CD4-positive, alpha-beta T cell treated with Interferon alpha-2 for 1 hour (primary cell): ENCODE data around the gene SCN9A.
A peak's percentile ranks its signal among the peaks of the same experiment; 100 is the strongest.

Experiments used
- DNase-seq, 2 donors: peaks; one replicate each; pipeline ENCODE4 v3.0.0-alpha.2; 2020 to 2022

Gene SCN9A

DNA sequence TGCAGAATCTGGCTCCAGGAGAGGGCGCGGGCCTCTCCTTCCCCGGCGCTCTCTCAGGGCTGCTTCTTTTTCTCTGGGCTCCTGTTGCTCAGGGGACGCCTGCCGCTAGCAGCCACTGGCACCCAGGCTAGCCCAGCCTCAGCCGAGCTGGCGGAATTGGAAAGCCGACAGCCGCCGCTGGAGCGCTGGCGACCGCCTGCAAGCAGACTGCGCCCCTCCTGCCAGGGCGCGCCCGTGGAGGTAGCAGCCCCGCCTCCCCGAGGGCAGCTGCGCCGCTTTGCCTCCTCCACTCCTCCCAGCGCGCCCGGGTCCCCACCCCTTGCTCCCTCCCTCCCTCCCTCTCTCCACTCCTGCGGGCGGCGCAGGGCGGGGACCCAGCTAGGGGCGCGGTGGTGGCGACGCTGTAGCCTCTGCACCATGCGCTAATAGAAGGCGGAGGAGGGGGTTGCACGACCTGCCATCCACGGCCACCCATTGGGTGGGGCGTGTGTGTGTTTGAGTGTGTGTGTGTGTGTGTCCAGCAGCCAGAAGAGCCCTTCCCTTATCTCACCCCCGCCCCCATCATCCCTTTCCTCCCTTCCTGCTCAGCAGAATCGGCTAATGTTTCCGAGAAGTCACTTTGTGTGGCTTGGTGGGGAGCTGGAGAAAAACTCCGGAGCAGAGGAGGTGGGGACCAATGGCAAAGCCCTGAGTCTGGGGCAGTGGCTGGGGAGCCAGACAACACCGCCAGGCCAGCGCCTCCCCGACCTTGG is at the start of gene SCN9A:
TSS of gene SCN9A (minus strand) at position 209 of the 752 bp plus-strand sequence. CDS start 64,188 bp downstream, outside the sequence.
- peak in 1 of 2 donors; percentile 15 for DNase-seq

DNA sequence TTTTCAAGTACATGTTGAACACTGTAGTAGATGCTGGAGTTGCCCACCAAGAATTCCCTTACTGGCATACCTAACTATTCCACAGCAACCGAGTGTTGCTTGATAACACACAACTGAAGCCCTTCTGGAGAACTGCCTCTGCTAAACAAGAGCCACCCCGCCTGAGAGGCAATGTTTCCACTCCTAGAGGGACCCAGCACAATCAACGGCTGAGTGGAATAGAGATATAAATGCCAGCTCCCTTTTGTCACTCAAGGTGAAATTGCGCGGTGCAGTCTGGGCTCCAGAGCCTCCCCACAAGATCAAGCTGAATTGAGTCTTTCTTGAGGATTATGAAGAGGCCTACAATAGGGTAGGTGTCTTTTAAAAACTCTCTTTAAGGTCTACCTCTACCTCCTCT is 49.1 kb upstream of the SCN9A start:
- no peak for DNase-seq

DNA sequence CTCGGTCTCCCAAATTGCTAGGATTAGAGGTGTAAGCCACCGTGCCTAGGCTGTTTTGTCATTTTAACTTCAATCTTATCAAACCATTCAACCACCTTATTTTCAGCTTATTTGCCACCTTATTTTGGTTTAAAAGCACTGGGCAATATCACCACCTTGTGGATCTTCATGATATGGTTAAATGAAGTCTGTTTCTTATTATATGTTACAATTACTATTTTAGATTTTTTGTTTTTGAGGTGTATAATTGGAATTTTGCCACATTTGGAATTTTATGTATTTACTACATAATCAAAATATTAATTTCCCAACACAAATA is 43.8 kb upstream of the SCN9A start:
- no peak for DNase-seq

DNA sequence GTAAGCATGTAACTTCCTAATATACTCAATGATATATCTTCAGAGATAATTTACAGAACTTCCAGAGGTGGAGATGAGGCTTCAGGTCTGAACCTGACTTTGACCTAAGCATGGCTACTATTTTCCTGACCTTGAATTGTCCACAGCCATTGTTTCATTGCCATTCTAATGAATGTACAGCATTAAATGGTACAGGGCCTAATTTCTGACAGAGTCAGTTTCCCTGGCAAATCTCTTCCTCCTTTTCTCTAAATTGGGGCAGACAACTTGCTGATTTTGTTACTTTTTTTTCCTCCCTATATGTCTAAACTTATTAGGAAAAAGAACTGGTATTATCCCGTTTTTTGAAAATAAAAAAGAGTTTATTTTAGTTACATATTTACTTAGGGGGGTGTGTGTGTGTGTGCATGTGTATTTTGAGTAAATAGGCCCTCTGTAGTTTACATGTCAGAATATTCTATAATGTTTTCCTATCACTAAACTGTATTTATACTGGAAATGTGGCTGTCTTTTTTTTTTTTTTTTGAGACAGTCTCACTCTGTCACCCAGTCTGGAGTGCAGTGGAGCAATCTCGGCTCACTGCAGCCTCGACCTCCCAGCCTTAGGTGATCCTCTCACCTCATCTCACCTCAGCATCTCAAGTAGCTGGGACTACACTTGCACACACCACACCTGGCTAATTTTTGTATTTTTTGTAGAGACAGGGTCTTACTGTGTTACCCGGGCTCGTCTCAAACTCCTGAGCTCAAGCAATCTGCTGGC is 43.3 kb upstream of the SCN9A start:
- DNase-seq, result no peak

DNA sequence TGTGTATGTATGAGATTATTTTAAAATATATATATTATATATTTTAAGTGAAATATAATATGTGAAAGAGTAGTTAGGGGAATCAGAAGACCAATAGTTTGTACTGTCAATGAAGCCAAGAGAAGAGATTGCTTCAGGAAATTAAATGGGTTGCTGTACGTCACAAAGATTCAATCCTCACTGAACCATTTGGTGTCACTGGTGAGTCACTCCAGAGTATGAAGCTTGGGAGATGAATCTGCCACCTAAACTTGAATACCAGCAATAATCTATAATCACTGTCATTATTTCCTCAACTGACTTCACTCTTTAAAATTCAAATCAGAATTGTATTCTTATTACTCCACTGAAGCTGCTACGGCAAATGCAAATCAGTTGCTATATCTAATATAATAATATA is 41.9 kb upstream of the SCN9A start:
- DNase-seq, result no peak

DNA sequence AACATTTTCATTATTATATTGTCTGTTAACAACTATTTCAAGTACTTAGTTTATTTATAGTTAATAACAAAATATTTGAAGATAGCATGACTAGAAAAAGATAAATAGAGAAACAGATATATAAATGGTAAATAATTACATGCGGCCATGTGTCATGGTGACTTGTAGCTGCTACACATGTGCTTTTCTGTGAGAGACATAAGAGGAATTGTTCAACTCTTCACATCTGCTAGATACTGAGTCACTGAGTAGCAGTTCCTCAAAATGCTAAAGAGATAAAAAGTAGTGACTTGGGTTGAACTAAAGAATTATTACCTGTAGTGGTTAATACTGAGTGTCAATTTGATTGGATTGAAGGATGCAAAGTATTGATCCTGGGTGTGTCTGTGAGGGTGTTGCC is 37.5 kb upstream of the SCN9A start:
- no peak for DNase-seq

DNA sequence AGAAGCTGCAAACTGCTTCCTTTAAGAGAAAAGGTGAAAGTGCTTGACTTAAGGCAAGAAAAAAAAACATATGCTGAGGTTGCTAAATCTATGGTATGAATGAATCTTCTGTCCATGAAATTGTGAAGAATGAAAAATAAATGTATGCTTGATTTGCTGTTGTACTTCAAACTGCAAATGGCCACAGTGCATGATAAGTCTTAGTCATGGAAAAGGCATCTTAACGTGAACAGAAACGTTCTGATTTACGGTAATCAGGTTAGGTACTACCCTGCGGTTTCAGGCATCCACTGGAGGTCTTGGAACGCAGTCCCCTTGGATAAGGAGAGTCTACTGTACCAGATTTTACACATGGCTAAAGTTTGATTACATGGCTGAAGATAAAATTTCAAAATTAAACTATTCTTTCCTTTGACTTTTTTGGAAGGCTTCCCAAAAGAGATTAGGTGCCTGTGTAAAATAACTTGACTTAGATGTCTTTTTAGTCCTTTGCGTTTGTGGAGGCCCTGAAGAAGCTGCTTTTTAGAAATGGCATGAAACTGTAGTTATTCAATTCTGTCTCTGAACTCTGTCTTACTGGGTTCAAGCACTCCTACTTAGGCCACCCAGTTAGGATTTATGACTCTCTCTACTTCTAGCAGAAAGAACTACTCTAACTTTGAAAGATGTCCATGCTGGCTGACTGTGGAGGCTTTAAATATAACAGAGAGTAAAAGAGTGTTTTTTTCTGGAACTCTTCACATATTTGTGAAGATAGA is 35.9 kb upstream of the SCN9A start:
- no peak for DNase-seq

DNA sequence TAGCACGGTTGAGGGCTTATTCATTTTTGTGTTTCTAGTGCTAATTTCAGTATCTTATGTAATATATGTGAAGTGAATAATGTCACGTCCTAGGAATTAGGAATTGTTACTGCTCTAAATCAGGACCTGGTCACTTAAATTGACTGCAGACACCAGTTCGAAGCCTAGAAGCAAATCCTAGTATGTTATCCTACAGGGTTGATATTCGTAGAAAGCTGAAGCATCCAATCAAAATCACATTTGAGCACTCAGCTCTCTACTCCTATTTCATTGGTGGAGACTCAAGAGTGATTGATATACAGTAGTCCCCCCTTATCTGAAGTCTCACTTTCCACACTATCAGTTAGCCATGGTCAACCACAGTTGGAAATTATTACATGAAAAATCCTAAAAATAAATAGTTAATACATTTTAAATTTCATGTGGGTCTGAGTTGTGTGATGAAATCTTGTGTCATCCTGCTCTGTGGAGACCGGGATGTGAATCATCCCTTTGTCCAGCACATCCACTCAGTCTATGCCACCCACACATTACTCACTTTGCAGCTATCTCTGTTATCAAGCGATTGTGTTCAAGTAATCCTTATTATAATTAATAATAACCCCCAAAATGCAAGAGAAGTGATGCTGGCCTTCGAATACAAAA is 35.2 kb upstream of the SCN9A start:
- DNase-seq, result no peak

DNA sequence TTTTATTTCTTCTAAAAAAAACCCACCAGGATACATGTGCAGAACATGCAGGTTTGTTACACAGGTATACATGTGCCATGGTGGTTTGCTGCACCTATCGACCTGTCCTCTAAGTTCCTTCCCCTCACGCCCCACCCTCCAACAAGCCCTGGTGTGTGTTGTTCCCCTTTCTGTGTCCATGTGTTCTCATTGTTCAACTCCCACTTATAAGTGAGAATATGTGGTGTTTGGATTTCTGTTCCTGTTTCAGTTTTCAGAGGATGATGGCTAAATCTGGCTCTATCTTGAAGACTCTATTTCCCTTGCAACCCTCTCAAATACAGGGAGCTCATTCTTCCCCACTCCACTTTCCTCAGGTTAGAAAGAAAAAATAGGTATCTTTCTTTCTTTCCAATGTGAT is 32.0 kb upstream of the SCN9A start:
- DNase-seq, result peak in 1 of 2 donors; percentile 1

DNA sequence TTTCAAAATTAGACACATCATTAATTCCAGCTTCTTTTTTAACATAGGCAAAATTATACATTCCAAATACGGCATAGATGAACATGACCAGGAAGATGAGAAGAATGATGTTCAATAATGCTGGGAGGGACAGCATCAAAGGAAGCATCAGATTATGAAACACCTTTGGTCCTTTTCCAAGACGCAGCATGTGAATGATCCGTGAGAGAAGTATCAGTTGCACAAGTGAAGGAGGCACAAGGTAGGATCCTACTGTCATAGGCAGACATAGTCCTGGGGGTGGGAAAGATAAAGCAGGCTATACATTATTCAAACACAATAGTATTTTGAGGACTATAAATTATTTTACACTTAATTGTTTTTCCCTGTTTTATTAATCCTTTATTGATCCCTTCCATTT is 30.6 kb upstream of the SCN9A start:
- no peak for DNase-seq

DNA sequence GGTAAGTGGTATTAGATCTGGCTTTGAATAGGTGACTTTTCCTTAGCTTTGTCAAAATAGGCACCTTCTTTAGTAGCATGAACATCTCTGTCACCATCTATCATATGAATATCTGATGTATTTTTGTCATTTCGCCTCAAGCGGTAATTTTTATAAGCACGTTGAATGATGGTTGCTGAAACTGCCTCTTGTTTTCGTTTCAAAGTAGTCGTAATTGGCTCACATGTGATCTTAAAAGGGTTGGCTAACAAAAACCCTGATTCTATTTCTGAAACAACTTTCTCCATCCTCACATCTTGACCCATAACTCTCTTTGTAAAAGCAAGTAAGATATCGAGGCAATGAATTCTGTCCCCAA is 29.8 kb upstream of the SCN9A start:
- DNase-seq, result no peak

DNA sequence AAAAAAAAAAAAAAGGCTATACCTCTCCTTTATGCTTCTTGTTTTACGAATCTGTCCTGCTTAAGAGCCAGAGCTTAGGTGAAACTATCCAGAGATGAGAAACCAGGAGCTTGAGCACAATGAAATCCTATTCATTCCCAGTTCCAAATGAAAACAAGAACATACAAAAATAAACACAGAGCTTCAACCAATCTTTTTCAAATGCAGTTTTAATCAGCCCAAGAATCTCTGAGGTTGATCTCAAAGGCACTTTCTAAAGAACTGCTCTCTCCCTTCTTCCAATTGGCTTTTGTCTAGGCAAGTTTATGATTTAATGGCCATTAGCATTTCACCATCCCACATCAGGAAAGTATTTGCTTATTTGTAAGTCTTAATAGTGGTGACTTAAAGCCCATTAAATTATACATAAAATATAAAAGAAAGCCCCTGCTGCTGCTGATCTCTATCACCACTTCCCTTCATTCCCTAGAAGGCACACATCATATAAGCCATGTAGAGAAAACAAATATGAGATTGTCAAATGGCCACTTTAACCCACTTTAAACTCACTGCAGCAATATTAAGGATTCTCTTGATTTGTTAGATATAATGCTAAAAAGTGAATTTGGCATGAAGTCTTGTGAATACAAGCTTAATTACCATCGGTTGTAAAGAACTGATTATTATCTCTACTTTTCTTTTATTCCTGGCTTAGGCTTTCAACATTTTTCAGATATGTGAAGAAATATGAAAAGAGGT is 29.3 kb upstream of the SCN9A start:
- DNase-seq, result no peak

DNA sequence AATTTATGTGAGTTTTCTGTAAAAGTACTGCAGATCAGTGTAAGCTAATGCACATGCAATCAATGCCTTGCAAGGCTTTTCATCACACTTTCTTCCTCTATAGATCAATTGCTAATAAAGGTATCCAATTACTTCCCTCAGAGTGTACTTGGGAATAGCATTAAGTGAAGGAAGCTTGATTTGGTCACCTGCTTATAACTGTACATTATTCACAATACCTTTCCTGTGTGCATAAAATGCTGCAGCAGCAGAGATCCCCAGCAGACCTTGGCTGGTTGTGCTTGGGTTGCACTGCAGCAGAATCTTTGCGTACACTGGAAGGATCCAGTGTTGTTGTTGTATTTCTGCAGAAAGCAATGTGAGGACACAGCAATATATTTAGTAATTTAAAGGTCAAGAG is 18.5 kb upstream of the SCN9A start:
- no peak for DNase-seq

DNA sequence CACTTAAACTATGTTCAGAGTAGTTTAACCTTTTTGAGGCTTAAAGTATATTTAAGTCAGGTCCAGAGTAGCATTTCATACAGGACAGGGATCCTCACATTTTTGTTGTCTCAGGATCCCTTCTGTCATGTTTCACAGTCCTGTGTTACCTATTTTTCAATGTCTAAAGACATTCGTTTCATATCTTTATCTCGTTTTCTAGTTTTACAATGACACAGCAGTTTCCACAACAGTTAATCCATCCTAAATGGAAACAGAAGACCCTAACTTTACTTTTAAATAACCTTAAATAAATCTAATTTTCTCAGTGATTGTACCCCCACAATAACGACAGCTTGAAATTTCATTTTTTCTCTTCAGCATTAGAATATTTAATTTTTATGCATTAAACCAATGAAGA is 17.3 kb upstream of the SCN9A start:
- DNase-seq, result no peak

DNA sequence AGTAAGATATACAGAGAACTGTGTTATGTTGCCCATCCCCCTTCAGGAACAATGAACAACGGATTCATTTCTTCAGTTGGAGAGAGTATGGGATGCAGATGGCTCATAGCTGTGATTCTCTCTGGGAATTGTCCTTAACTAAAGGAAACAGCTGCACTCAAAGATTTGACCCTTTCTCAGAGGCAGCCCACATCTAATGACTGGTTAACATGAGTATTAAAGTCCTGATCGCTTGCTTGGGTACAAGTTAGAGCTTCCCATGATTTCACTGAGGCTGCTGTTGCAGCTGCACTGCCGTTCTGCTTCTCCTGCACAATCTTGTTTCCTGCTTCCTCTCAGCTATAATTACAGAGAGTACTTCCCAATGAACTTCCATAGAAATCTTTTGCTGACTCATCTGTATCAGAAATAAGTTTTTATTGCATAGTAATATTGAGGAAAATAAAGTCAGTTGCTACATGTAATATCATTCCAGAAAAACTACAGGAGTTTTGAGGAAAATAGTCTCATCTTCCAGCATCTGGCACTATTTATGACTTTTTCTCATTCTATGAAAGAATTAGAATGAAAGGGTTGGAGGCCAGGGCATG is 12.8 kb upstream of the SCN9A start:
- DNase-seq, result no peak

DNA sequence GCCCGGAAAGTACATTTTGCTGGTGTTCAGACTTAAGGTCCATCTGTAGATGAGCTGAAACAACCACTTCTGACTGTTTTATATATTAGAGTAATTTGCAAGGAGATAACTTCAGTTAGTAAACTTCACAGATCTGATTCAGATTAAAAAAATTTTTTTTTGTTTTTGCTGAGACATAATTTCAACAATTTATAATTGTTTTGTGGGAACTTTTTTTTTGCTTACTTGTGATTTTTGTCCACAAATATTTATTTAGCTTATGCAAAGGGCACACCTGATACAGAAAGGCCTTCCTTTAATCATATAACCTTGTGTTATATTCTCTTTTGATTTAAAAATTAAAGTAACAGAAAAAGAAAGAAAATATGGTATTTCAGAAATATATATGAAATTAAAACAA is 9.6 kb upstream of the SCN9A start:
- no peak for DNase-seq

DNA sequence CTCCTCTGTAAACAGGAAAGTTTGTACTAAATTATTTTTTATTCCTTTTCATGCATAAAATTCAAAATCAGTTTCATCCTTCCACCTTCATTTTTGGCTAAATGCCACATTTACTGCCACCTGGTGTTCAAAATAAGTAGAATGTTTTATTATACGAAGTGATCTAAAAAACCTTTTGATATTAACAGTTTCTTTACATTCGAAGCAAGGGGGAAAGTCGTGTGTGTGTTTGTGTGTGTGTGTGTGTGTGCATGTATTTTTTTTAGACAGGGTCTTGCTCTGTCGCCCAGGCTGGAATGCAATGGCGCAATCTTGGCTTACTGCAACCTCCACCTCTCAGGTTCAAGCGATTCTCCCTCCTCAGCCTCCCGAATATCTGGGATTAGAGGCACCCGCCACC is 9.0 kb upstream of the SCN9A start:
- DNase-seq, result no peak

DNA sequence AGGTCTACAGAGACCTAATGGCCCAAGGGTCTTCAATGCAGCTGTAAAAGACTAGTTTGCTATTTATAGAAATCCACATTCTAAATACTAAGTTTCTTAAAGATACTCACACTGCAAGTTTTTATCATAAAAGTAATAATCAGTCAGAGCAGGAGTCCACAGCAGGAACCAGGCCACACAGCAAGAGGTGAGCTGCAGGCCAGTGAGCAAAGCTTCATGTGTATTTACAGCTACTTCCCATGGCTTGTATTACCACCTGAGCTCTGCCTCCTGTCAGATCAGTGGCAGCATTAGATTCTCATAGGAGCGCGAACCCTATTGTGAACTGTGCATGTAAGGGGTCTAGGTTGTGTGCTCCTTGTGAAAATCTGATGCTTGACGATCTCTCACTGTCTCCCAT is 6.7 kb upstream of the SCN9A start:
- DNase-seq, result no peak

DNA sequence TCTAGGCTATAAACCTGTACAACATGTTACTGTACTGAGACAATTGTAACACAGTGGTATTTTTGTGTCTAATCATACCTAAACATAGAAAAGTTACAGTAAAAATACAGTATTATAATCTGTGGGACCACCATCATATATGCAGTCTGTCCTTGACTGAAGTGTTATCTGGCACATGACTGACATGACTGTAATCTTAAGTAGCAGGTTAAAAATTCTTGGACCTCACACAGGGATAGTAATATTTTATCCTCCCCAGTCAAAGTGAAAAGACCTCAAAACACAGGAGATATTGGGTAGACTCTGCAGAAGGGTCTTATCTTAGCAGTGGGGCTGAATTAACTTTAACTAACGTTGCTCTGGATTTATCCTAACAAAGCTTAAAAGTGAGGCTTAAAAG is 4.9 kb upstream of the SCN9A start:
- DNase-seq, result no peak

DNA sequence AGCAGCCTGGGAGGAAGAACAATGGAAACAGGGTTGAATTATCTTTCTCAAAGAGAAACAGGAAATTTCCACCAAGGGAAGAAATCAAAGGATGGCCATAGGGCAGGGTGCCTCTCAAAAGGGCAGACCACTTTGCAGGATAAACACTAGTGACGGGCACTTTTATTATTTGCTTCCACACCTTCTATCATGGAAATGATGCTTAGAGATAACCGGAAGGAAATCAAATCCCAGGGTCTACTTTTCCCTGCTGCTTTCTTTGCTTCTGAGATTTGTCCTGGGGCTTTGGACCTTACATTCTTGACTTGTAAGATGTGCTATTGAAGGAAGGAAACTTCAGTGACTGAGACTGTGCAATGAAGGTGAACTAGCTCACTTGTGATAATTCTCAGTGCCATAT is 1.1 kb upstream of the SCN9A start:
- DNase-seq, result no peak

DNA sequence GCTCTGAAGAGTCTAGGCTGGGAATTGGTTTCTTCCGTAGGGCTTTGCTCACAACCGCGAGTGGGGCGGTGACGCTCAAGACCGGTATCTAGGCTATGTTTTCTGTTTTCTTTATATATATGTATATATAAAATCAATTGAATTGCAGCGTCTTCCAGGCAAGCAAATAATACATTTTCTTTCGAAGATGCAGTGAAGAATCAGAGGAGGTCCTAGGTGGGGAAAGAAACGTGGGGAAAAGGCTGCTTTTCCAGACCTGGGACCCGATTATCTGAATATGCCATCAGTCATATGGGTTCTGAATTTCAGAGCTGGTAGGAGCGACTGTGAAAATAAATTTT is 714 bp upstream of the SCN9A start:
- DNase-seq, result no peak

DNA sequence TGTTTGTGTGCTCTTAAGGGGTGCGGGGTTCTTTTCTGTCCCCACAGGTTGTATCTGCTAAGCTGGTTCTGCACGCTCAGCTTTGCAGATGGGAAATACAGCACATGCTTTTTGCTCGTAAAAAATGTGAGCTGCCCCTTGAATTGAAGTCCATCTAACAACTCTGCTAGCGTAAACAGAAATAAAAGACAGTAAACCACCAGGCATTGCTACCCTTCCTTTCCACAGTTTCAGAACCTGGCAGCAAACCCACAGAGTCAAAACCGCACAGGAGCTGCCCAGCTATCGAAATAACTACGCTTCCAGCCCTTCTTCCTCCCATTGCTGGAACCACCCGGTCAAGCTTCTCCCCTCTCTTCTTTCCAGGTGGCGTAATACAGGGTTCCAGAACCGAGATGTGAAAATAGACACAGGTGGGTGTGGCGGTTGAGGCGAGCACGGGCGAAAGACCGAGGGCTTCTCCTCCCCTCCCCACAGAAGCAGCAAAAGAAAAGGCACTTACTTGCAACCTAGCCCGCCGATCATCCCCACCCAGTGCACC is 479 bp downstream of the SCN9A start:
- no peak for DNase-seq
